Vagina (tissue), 2 donors: ENCODE measurements around the gene FANCC.

Source experiments
- CTCF ChIP-seq, 3 experiments: fragments of 450-650 bp in 2 of 3; fragments of 200-600 bp in 1 of 3; sonication (generic) in 1 of 3; IDR thresholded peaks; one replicate each; pipeline ENCODE4 v1.5.1; 2017 to 2019; ENCODE audit warnings: antibody characterized with exemption in 3 of 3, mild to moderate bottlenecking in 2 of 3, moderate library complexity in 2 of 3
- POLR2AphosphoS5 ChIP-seq, 2 donors: sonication (generic); formaldehyde crosslinking; IDR thresholded peaks; one replicate each; pipeline ENCODE4 v1.9.0; 2017; ENCODE audit warnings: antibody characterized with exemption in 2 of 2, mild to moderate bottlenecking in 2 of 2, low read depth in 1 of 2; ENCODE audit not compliant: insufficient read depth in 1 of 2

- no peak for TF ChIP-seq CTCF (IDR thresholded peaks at IDR 0.05)
- no peak for TF ChIP-seq POLR2AphosphoS5 (IDR thresholded peaks at IDR 0.05; ENCODE audit: insufficient read depth in 1 of 2, low read depth in 1 of 2)
These were observed 169.9 kb downstream of the FANCC start for GRCh38 chr9:95147452-95148207.
